HEK293 (cell line): Measurements from ENCODE around the gene TMA7B.

Source experiments
- CTCF ChIA-PET: fragments of 350-600 bp; formaldehyde crosslinking; extraction: SDS; loops from one replicate; lab custom pipeline; 2021; ENCODE audit warnings: antibody characterized with exemption; lab: Yijun Ruan, JAX
- POLR2A ChIA-PET: fragments of 300-600 bp; formaldehyde crosslinking; extraction: SDS; loops from one replicate; lab custom pipeline; 2020; ENCODE audit warnings: antibody characterized with exemption, inconsistent platforms; lab: Yijun Ruan, JAX
- H3K27ac ChIP-seq: fragments of 200-500 bp; sonication (Bioruptor generic); 2 replicates; pipeline ENCODE4 v1.5.1; 2014; ENCODE audit warnings: low read depth, low read length, control low read depth, inconsistent platforms; ENCODE audit errors: extremely low read depth
- H3K36me3 ChIP-seq, 2 experiments: fragments of 200-500 bp in 1 of 2; sonication (Bioruptor generic) in 1 of 2; 1 replicate in 1 of 2; 2 replicates in 1 of 2; pipeline ENCODE4 v1.5.1; 2014 to 2017; ENCODE audit warnings: inconsistent platforms in 2 of 2, low read length in 2 of 2; ENCODE audit not compliant: control insufficient read depth in 2 of 2, insufficient read depth in 1 of 2
- H3K4me1 ChIP-seq: fragments of 200-500 bp; sonication (Bioruptor generic); 2 replicates; pipeline ENCODE4 v1.5.1; 2014; ENCODE audit warnings: mild to moderate bottlenecking, low read length, inconsistent platforms; ENCODE audit not compliant: control insufficient read depth, insufficient read depth
- H3K4me3 ChIP-seq: 2 replicates; pipeline ENCODE4 v1.5.1; 2011; ENCODE audit warnings: low read depth, mild to moderate bottlenecking, control low read depth, low read length, moderate library complexity
- H3K9me3 ChIP-seq: fragments of 200-500 bp; sonication (Bioruptor generic); 2 replicates; pipeline ENCODE4 v1.5.1; 2014; ENCODE audit warnings: low read depth, low read length, inconsistent platforms; ENCODE audit not compliant: control insufficient read depth, insufficient read depth
- OVOL3 ChIP-seq: fragments of 450-650 bp; formaldehyde crosslinking; IDR thresholded peaks from 2 replicates; pipeline ENCODE4 v1.5.1; 2016; ENCODE audit warnings: missing biosample characterization, missing genetic modification characterization
- ZBTB20 ChIP-seq: fragments of 450-650 bp; formaldehyde crosslinking; IDR thresholded peaks from 2 replicates; pipeline ENCODE4 v1.5.1; 2016; ENCODE audit warnings: missing biosample characterization, missing genetic modification characterization
- ZBTB21 ChIP-seq: fragments of 450-650 bp; formaldehyde crosslinking; IDR thresholded peaks from 2 replicates; pipeline ENCODE4 v1.5.1; 2017; ENCODE audit warnings: missing biosample characterization, missing genetic modification characterization
- ZNF133 ChIP-seq: fragments of 450-650 bp; formaldehyde crosslinking; IDR thresholded peaks from 2 replicates; pipeline ENCODE4 v1.5.1; 2016; ENCODE audit warnings: missing biosample characterization, missing genetic modification characterization
- ZNF26 ChIP-seq: fragments of 450-650 bp; formaldehyde crosslinking; IDR thresholded peaks from 2 replicates; pipeline ENCODE4 v1.5.1; 2016; ENCODE audit warnings: missing biosample characterization, missing genetic modification characterization
- ZNF350 ChIP-seq: fragments of 450-650 bp; formaldehyde crosslinking; IDR thresholded peaks from 2 replicates; pipeline ENCODE4 v1.5.0; 2017; ENCODE audit warnings: missing biosample characterization, mild to moderate bottlenecking, missing genetic modification characterization
- ZNF629 ChIP-seq: fragments of 450-650 bp; formaldehyde crosslinking; IDR thresholded peaks from 2 replicates; pipeline ENCODE4 v1.5.1; 2017; ENCODE audit warnings: missing biosample characterization, missing genetic modification characterization
- ZNF664 ChIP-seq: fragments of 450-650 bp; formaldehyde crosslinking; IDR thresholded peaks from 2 replicates; pipeline ENCODE4 v1.5.1; 2016; ENCODE audit warnings: missing biosample characterization, missing genetic modification characterization
- TF ChIP-seq, protein P1 (sequence below): fragments of 450-650 bp; formaldehyde crosslinking; IDR thresholded peaks from 2 replicates; pipeline ENCODE4 v1.5.1; 2016; ENCODE audit warnings: missing biosample characterization, missing genetic modification characterization, borderline replicate concordance
- TF ChIP-seq, protein P2 (sequence below): fragments of 450-650 bp; formaldehyde crosslinking; IDR thresholded peaks from 2 replicates; pipeline ENCODE4 v1.5.1; 2016; ENCODE audit warnings: missing biosample characterization, missing genetic modification characterization
- TF ChIP-seq, protein P3 (sequence below): fragments of 450-650 bp; formaldehyde crosslinking; IDR thresholded peaks from 2 replicates; pipeline ENCODE4 v1.5.1; 2016; ENCODE audit warnings: missing biosample characterization, missing genetic modification characterization, low read depth

Gene TMA7B

GRCh38 chr22:39995393-39996252 lies 35.4 kb downstream of the TMA7B start:
- POLR2A ChIA-PET: no interaction called here
- 0 out of 2 replicates have a peak, but pooled peaks cover 5% of the 10 kb centered on the region for H3K4me1 ChIP-seq
- H3K9me3 ChIP-seq: no peaks in the 10 kb centered on the region
- H3K27ac ChIP-seq: no peak overlapping the region
- CTCF ChIA-PET: interaction anchor here (0.6 to 1.6 kb wide), 2 partner anchors 29 to 106 kb away, joined by 3 to 4 read pairs; no protein-coding TSS in a partner anchor
- H3K4me3 ChIP-seq: no peak overlapping the region
- TF ChIP-seq ZNF350: no peak
- no peak for TF ChIP-seq OVOL3 (tag by site-specific recombination)
- no peak for TF ChIP-seq ZNF26 (tag by site-specific recombination)
- no peaks in the 10 kb centered on the region for H3K36me3 ChIP-seq

DNA sequence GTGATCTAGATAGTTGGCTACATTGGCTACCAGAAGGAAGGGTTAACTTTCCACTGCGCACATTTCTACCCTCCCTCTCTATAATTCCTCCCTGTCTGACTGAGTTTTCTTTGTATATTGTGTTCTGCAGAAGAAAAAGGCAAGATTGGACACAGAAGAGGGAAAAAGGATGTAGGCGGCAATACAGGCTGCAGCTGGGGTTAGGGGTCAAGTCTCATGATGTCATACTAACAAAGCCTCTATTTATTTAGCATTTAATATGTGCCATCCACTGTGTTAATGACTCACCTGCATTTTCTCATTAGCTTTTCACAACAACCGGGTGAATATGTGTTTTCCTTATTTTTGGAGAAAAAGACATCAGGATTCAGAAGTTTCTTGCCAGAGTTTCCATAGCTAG lies 36.5 kb downstream of the TMA7B start:
- no peaks in the 10 kb centered on the region for H3K9me3 ChIP-seq
- ChIA-PET POLR2A (no interaction called here), CTCF (interaction anchor here (0.6 to 1.6 kb wide), 5 partner anchors 28 to 500 kb away, joined by 3 to 4 read pairs (median 3); no protein-coding TSS in a partner anchor)
- 0 out of 2 replicates have a peak, but pooled peaks cover 7% of the 10 kb centered on the region for H3K4me1 ChIP-seq
- no peak overlapping the region for H3K27ac ChIP-seq
- TF ChIP-seq, protein P1, sequence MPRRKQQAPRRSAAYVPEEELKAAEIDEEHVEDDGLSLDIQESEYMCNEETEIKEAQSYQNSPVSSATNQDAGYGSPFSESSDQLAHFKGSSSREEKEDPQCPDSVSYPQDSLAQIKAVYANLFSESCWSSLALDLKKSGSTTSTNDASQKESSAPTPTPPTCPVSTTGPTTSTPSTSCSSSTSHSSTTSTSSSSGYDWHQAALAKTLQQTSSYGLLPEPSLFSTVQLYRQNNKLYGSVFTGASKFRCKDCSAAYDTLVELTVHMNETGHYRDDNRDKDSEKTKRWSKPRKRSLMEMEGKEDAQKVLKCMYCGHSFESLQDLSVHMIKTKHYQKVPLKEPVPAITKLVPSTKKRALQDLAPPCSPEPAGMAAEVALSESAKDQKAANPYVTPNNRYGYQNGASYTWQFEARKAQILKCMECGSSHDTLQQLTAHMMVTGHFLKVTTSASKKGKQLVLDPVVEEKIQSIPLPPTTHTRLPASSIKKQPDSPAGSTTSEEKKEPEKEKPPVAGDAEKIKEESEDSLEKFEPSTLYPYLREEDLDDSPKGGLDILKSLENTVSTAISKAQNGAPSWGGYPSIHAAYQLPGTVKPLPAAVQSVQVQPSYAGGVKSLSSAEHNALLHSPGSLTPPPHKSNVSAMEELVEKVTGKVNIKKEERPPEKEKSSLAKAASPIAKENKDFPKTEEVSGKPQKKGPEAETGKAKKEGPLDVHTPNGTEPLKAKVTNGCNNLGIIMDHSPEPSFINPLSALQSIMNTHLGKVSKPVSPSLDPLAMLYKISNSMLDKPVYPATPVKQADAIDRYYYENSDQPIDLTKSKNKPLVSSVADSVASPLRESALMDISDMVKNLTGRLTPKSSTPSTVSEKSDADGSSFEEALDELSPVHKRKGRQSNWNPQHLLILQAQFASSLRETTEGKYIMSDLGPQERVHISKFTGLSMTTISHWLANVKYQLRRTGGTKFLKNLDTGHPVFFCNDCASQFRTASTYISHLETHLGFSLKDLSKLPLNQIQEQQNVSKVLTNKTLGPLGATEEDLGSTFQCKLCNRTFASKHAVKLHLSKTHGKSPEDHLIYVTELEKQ: peak; percentile 27; the same call in 1 of the 2 replicates
- TF ChIP-seq ZBTB20: no peak
- TF ChIP-seq ZNF133 (tag by site-specific recombination): no peak
- 0 out of 2 replicates have a peak, but pooled peaks have one; percentile 21 for TF ChIP-seq ZBTB21 (tag by site-specific recombination)
- TF ChIP-seq, protein P2, sequence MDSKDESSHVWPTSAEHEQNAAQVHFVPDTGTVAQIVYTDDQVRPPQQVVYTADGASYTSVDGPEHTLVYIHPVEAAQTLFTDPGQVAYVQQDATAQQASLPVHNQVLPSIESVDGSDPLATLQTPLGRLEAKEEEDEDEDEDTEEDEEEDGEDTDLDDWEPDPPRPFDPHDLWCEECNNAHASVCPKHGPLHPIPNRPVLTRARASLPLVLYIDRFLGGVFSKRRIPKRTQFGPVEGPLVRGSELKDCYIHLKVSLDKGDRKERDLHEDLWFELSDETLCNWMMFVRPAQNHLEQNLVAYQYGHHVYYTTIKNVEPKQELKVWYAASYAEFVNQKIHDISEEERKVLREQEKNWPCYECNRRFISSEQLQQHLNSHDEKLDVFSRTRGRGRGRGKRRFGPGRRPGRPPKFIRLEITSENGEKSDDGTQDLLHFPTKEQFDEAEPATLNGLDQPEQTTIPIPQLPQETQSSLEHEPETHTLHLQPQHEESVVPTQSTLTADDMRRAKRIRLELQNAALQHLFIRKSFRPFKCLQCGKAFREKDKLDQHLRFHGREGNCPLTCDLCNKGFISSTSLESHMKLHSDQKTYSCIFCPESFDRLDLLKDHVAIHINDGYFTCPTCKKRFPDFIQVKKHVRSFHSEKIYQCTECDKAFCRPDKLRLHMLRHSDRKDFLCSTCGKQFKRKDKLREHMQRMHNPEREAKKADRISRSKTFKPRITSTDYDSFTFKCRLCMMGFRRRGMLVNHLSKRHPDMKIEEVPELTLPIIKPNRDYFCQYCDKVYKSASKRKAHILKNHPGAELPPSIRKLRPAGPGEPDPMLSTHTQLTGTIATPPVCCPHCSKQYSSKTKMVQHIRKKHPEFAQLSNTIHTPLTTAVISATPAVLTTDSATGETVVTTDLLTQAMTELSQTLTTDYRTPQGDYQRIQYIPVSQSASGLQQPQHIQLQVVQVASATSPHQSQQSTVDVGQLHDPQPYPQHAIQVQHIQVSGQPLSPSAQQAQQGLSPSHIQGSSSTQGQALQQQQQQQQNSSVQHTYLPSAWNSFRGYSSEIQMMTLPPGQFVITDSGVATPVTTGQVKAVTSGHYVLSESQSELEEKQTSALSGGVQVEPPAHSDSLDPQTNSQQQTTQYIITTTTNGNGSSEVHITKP: 0 out of 2 replicates have a peak, but pooled peaks have one; percentile 7
- peak; percentile 66 for TF ChIP-seq ZNF629
- peak; percentile 75 for TF ChIP-seq ZNF664
- TF ChIP-seq, protein P3, sequence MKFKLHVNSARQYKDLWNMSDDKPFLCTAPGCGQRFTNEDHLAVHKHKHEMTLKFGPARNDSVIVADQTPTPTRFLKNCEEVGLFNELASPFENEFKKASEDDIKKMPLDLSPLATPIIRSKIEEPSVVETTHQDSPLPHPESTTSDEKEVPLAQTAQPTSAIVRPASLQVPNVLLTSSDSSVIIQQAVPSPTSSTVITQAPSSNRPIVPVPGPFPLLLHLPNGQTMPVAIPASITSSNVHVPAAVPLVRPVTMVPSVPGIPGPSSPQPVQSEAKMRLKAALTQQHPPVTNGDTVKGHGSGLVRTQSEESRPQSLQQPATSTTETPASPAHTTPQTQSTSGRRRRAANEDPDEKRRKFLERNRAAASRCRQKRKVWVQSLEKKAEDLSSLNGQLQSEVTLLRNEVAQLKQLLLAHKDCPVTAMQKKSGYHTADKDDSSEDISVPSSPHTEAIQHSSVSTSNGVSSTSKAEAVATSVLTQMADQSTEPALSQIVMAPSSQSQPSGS (tag by site-specific recombination): peak; percentile 37; the same call in 1 of the 2 replicates
- no peaks in the 10 kb centered on the region for H3K36me3 ChIP-seq
- H3K4me3 ChIP-seq: no peak overlapping the region
